Caco-2 (cell line): ENCODE data around the gene PLXNA4. TPM values are rescaled to one million over a fixed set of nuclear protein-coding genes. Genes with fewer than 3 reads are reported as not detected.
A peak's percentile ranks its signal among the peaks of the same experiment; 100 is the strongest.
"Not testable (repeated sequence)": the region's sequence is repeated elsewhere in the genome, so short reads cannot be mapped to it uniquely, and the experiment has no call there.

Experiments
- BruUV-seq: library from RNA; stranded (reverse); fragments of 400-500 nt; replicated peaks from 2 replicates; lab custom pipeline; 2021; lab: Mats Ljungman, UMichigan
- CTCF ChIA-PET: fragments of 300-600 bp; sonication (Branson Sonifier 250); formaldehyde crosslinking; loops from one replicate; lab custom pipeline; 2022; ENCODE audit warnings: antibody characterized with exemption; lab: Charles Lee
- POLR2A ChIA-PET: fragments of 300-600 bp; sonication (Branson Sonifier 250); formaldehyde crosslinking; loops from one replicate; lab custom pipeline; 2022; ENCODE audit warnings: antibody characterized with exemption; lab: Charles Lee
- DNase-seq, 2 experiments: peaks; one replicate each; pipeline versions ENCODE4 v3.0.0 to v3.0.0-alpha.2; 2020 to 2022
- H3K27me3 ChIP-seq: replicated peaks from 2 replicates; pipeline ENCODE4 v1.6.0; 2011; ENCODE audit warnings: low read length; ENCODE audit not compliant: control insufficient read depth, insufficient read depth
- H3K36me3 ChIP-seq: 2 replicates; pipeline ENCODE4 v1.5.1; 2011; ENCODE audit warnings: low read length; ENCODE audit not compliant: control insufficient read depth, insufficient read depth
- H3K4me1 ChIP-seq: fragments of 250-450 bp; sonication (Bioruptor Pico); 2 replicates; pipeline ENCODE4 v1.5.1; 2020; ENCODE audit warnings: mild to moderate bottlenecking
- H3K4me3 ChIP-seq: 2 replicates; pipeline ENCODE4 v1.5.1; 2011; ENCODE audit warnings: low read depth, mild to moderate bottlenecking, control low read depth, low read length
- H3K9me3 ChIP-seq: fragments of 250-450 bp; sonication (Bioruptor Pico); 2 replicates; pipeline ENCODE4 v1.5.1; 2020; ENCODE audit warnings: mild to moderate bottlenecking, moderate library complexity
- H3K27ac Mint-ChIP-seq: one replicate; pipeline ENCODE4 v1.8.0; 2022; ENCODE audit warnings: mixed read lengths; ENCODE audit not compliant: unreplicated experiment
- H3K27me3 Mint-ChIP-seq: one replicate; pipeline ENCODE4 v1.8.0; 2022; ENCODE audit warnings: mixed read lengths; ENCODE audit not compliant: insufficient read depth, unreplicated experiment
- H3K36me3 Mint-ChIP-seq: one replicate; pipeline ENCODE4 v1.8.0; 2022; ENCODE audit warnings: mild to moderate bottlenecking, mixed read lengths; ENCODE audit not compliant: insufficient read depth, unreplicated experiment
- H3K4me1 Mint-ChIP-seq: one replicate; pipeline ENCODE4 v1.8.0; 2022; ENCODE audit warnings: low read depth, mixed read lengths; ENCODE audit not compliant: unreplicated experiment
- H3K4me3 Mint-ChIP-seq: one replicate; pipeline ENCODE4 v1.8.0; 2022; ENCODE audit warnings: mild to moderate bottlenecking, moderate library complexity, mixed read lengths; ENCODE audit not compliant: unreplicated experiment
- H3K9me3 Mint-ChIP-seq: one replicate; pipeline ENCODE4 v1.8.0; 2022; ENCODE audit warnings: mixed read lengths; ENCODE audit not compliant: unreplicated experiment
- CTCF ChIP-seq, 2 experiments: fragments of 200-600 bp in 1 of 2; IDR thresholded peaks; 1 replicate in 1 of 2; 2 replicates in 1 of 2; pipeline versions ENCODE4 v1.5.1 to v1.8.0; 2011 to 2022; ENCODE audit warnings: antibody characterized with exemption in 1 of 2, control low read depth in 1 of 2, inconsistent platforms in 1 of 2, low read depth in 1 of 2, low read length in 1 of 2, mild to moderate bottlenecking in 1 of 2, moderate library complexity in 1 of 2; ENCODE audit not compliant: insufficient read depth in 1 of 2, severe bottlenecking in 1 of 2, unreplicated experiment in 1 of 2
- intact Hi-C: fragments of 100-400 bp; cut with micrococcal nuclease; formaldehyde crosslinking; loops from one replicate; pipeline ENCODE4 v1.10.0; 2022; ENCODE audit not compliant: unreplicated experiment
- total RNA-seq: library from RNA; stranded (reverse); gene quantifications from 2 replicates; pipeline ENCODE4 v1.2.3, GENCODE V29; 2022

The PLXNA4 gene
- total RNA-seq, 1 experiment from 2014 or later: 0.43 TPM

GRCh38 chr7:132392713-132393112 is 183.6 kb downstream of the PLXNA4 start:
- ChIA-PET CTCF (interaction anchor here (0.9 to 1.5 kb wide), 2 partner anchors 74 to 188 kb away, joined by 3 to 4 read pairs; no protein-coding TSS in a partner anchor), POLR2A (no interaction called here)
- intact Hi-C loops: loop anchor here (1.0 to 5.0 kb wide), 2 partner anchors 74 to 125 kb away; no protein-coding TSS in a partner anchor
- no peak overlapping the region for H3K27ac Mint-ChIP-seq
- no peaks in the 10 kb centered on the region for H3K4me1 ChIP-seq
- H3K27me3 ChIP-seq: no peaks in the 10 kb centered on the region; the same call in 1 of the 2 replicates
- no peaks in the 10 kb centered on the region for H3K9me3 Mint-ChIP-seq
- no TSS peak for BruUV-seq
- H3K9me3 ChIP-seq: no peaks in the 10 kb centered on the region
- peak in 1 of 2 experiments; percentile 22 for TF ChIP-seq CTCF (IDR thresholded peaks at IDR 0.05; ENCODE audit: insufficient read depth in 1 of 2, low read depth in 1 of 2, low read length in 1 of 2, severe bottlenecking in 1 of 2, unreplicated experiment in 1 of 2)
- H3K4me3 Mint-ChIP-seq: no peak overlapping the region
- no peaks in the 10 kb centered on the region for H3K36me3 ChIP-seq
- DNase-seq: peak; percentile 23 to 41
- no peaks in the 10 kb centered on the region for H3K4me1 Mint-ChIP-seq
- no peaks in the 10 kb centered on the region for H3K36me3 Mint-ChIP-seq
- peaks cover 8% of the 10 kb centered on the region for H3K27me3 Mint-ChIP-seq
- H3K4me3 ChIP-seq: no peak overlapping the region

- POLR2A ChIA-PET: no interaction called here
- Mint-ChIP-seq H3K27ac (no peak overlapping the region), H3K27me3 (peaks cover 4% of the 10 kb centered on the region), H3K4me1 (no peaks in the 10 kb centered on the region), H3K9me3 (no peaks in the 10 kb centered on the region), H3K36me3 (no peaks in the 10 kb centered on the region), H3K4me3 (no peak overlapping the region)
- Histone ChIP-seq H3K36me3 (no peaks in the 10 kb centered on the region), H3K4me3 (no peak overlapping the region), H3K4me1 (no peaks in the 10 kb centered on the region), H3K27me3 (no peaks in the 10 kb centered on the region; the same call in 1 of the 2 replicates), H3K9me3 (no peaks in the 10 kb centered on the region)
- intact Hi-C loops: loop anchor here (5.0 kb wide), 1 partner anchor 127 kb away; no protein-coding TSS in a partner anchor
- no TSS peak for BruUV-seq
- CTCF ChIA-PET: no interaction called here
- DNase-seq: no peak
- TF ChIP-seq CTCF (IDR thresholded peaks at IDR 0.05; ENCODE audit: insufficient read depth in 1 of 2, low read depth in 1 of 2, low read length in 1 of 2, severe bottlenecking in 1 of 2, unreplicated experiment in 1 of 2): no peak
Measured at GRCh38 chr7:132390705-132391104, 185.6 kb downstream of the PLXNA4 start.

- H3K9me3 Mint-ChIP-seq, H3K9me3 ChIP-seq, H3K4me1 ChIP-seq, DNase-seq, H3K27me3 Mint-ChIP-seq, H3K36me3 Mint-ChIP-seq, H3K27ac Mint-ChIP-seq, H3K4me3 ChIP-seq, H3K4me1 Mint-ChIP-seq, POLR2A ChIA-PET, H3K27me3 ChIP-seq, CTCF ChIA-PET, H3K36me3 ChIP-seq, H3K4me3 Mint-ChIP-seq, BruUV-seq: not testable (repeated sequence)
- intact Hi-C loops: loop anchor here (5.0 kb wide), 1 partner anchor 127 kb away; no protein-coding TSS in a partner anchor
Measured at GRCh38 chr7:132390049-132390448, 186.2 kb downstream of the PLXNA4 start.
